GM12878 (cell line): ENCODE measurements around the gene TMEM181. TPM values are rescaled to one million over a fixed set of nuclear protein-coding genes. Genes with fewer than 3 reads are reported as not detected.

Source experiments
- ATAC-seq: fragments of 200-7000 bp; cut with Tn5 transposase; 3 replicates; pipeline ENCODE4 v1.9.1; 2020; ENCODE audit warnings: mild to moderate bottlenecking, moderate library complexity
- BruUV-seq: library from RNA; stranded (reverse); fragments of 400-500 nt; replicated peaks from 2 replicates; lab custom pipeline; 2021; lab: Mats Ljungman, UMichigan
- CTCF ChIA-PET: fragments of 300-600 bp; sonication (Branson Sonifier 250); formaldehyde crosslinking; extraction: SDS; loops from one replicate; lab custom pipeline; 2021; ENCODE audit warnings: inconsistent platforms; lab: Yijun Ruan, JAX
- POLR2A ChIA-PET: fragments of 350-600 bp; formaldehyde crosslinking; extraction: SDS; loops from one replicate; lab custom pipeline; 2021; ENCODE audit warnings: inconsistent platforms; lab: Charles Lee
- RAD21 ChIA-PET: fragments of 300-600 bp; sonication (Branson Sonifier 250); formaldehyde crosslinking; loops from one replicate; lab custom pipeline; 2023; ENCODE audit warnings: antibody characterized with exemption; ENCODE audit not compliant: unreplicated experiment; lab: Charles Lee
- SMC1A ChIA-PET: fragments of 300-600 bp; sonication (Branson Sonifier 250); formaldehyde crosslinking; loops from one replicate; lab custom pipeline; 2023; ENCODE audit not compliant: unreplicated experiment, uncharacterized antibody; lab: Charles Lee
- DNase-seq: peaks from one replicate; pipeline ENCODE4 v3.0.0-alpha.2; 2011; ENCODE audit warnings: low read depth, low spot score
- FAIRE-seq: peaks from 3 replicates; lab custom pipeline; 2011; peaks lifted over from hg19 to GRCh38; lab: Jason Lieb, UNC
- H2AFZ ChIP-seq: 2 replicates; pipeline ENCODE4 v1.6.0; 2011; ENCODE audit warnings: low read depth, low read length, control low read depth; ENCODE audit not compliant: control insufficient read depth
- H3K27ac ChIP-seq: 2 replicates; pipeline ENCODE4 v1.5.1; 2011; ENCODE audit warnings: control low read depth; ENCODE audit not compliant: control insufficient read depth, insufficient read depth
- H3K27me3 ChIP-seq, 2 experiments: replicated peaks in 1 of 2; 2 replicates each; pipeline versions ENCODE4 v1.6.0 to v1.6.1; 2011; ENCODE audit warnings: low read length in 1 of 2; ENCODE audit not compliant: control insufficient read depth in 2 of 2, insufficient read depth in 2 of 2
- H3K36me3 ChIP-seq, 2 experiments: 2 replicates each; pipeline ENCODE4 v1.5.1; 2011; ENCODE audit warnings: low read length in 1 of 2; ENCODE audit not compliant: control insufficient read depth in 2 of 2, insufficient read depth in 2 of 2
- H3K4me1 ChIP-seq: 2 replicates; pipeline ENCODE4 v1.6.1; 2011; ENCODE audit warnings: mild to moderate bottlenecking, low read length, moderate library complexity, mixed read lengths; ENCODE audit not compliant: control insufficient read depth, insufficient read depth
- H3K4me2 ChIP-seq: 2 replicates; pipeline ENCODE4 v1.6.0; 2011; ENCODE audit warnings: control low read depth; ENCODE audit not compliant: control insufficient read depth, insufficient read depth
- H3K4me3 ChIP-seq: fragments of 200-600 bp; sonication (generic); 2 replicates; pipeline ENCODE4 v1.5.1; 2016
- H3K79me2 ChIP-seq: 2 replicates; pipeline ENCODE4 v1.6.0; 2011; ENCODE audit warnings: low read length; ENCODE audit not compliant: control insufficient read depth, insufficient read depth
- H3K9ac ChIP-seq: 2 replicates; pipeline ENCODE4 v1.8.0; 2011; ENCODE audit warnings: low read length, control low read depth, mixed read lengths; ENCODE audit not compliant: control insufficient read depth, insufficient read depth
- H3K9me3 ChIP-seq: replicated peaks from 3 replicates; pipeline ENCODE4 v1.5.1; 2011; ENCODE audit warnings: mild to moderate bottlenecking, low read length; ENCODE audit not compliant: control insufficient read depth, insufficient read depth
- H4K20me1 ChIP-seq: 2 replicates; pipeline ENCODE4 v1.6.0; 2011; ENCODE audit not compliant: control insufficient read depth, insufficient read depth
- BHLHE40 ChIP-seq, 2 experiments: fragments of 450-650 bp in 1 of 2; IDR thresholded peaks; 2 replicates each; pipeline ENCODE4 v1.6.1; 2011 to 2017; ENCODE audit warnings: low read depth in 2 of 2, borderline replicate concordance in 1 of 2, improper control_type of control experiment in 1 of 2, low read length in 1 of 2, mild to moderate bottlenecking in 1 of 2
- CBFB ChIP-seq: IDR thresholded peaks from 2 replicates; pipeline ENCODE4 v1.6.1; 2016; ENCODE audit warnings: antibody characterized with exemption, low read depth
- EED ChIP-seq: sonication (generic); IDR thresholded peaks from 2 replicates; pipeline ENCODE4 v1.6.1; 2016; ENCODE audit warnings: antibody characterized with exemption, low read depth
- GABPA ChIP-seq: IDR thresholded peaks from 2 replicates; pipeline ENCODE4 v1.6.1; 2014; ENCODE audit warnings: antibody characterized with exemption, low read depth, mild to moderate bottlenecking, inconsistent platforms
- HDGF ChIP-seq: fragments of 450-650 bp; IDR thresholded peaks from 2 replicates; pipeline ENCODE4 v1.6.1; 2016; ENCODE audit warnings: antibody characterized with exemption
- NFXL1 ChIP-seq: fragments of 450-650 bp; IDR thresholded peaks from 2 replicates; pipeline ENCODE4 v1.6.1; 2017; ENCODE audit warnings: antibody characterized with exemption, mild to moderate bottlenecking, borderline replicate concordance
- PAX5 ChIP-seq: IDR thresholded peaks from 2 replicates; pipeline ENCODE4 v1.6.1; 2011; ENCODE audit warnings: low read depth, low read length, borderline replicate concordance
- SMAD1 ChIP-seq: fragments of 450-650 bp; IDR thresholded peaks from 2 replicates; pipeline ENCODE4 v1.6.1; 2018; ENCODE audit warnings: mild to moderate bottlenecking, low read depth; ENCODE audit not compliant: partially characterized antibody
- SP1 ChIP-seq: IDR thresholded peaks from one replicate; pipeline ENCODE4 v1.6.1; 2011; ENCODE audit warnings: low read depth, low read length
- SRF ChIP-seq, 2 experiments: IDR thresholded peaks; 2 replicates each; pipeline ENCODE4 v1.6.1; 2011; ENCODE audit warnings: low read depth in 2 of 2, low read length in 2 of 2, mild to moderate bottlenecking in 1 of 2, moderate library complexity in 1 of 2
- TCF12 ChIP-seq: IDR thresholded peaks from 2 replicates; pipeline ENCODE4 v1.6.1; 2011; ENCODE audit warnings: low read depth, mild to moderate bottlenecking, low read length
- YY1 ChIP-seq: IDR thresholded peaks from 2 replicates; pipeline ENCODE4 v1.6.1; 2011; ENCODE audit warnings: low read depth, mild to moderate bottlenecking, low read length
- ZNF24 ChIP-seq: fragments of 450-650 bp; IDR thresholded peaks from 2 replicates; pipeline ENCODE4 v1.6.1; 2017; ENCODE audit warnings: antibody characterized with exemption, mild to moderate bottlenecking
- WGBS: methylation state at CpG from one replicate; pipeline ENCODE4 v1.1.6; 2016; ENCODE audit warnings: low lambda C conversion rate; ENCODE audit not compliant: insufficient replicate concordance, insufficient coverage; ENCODE audit errors: missing lambda C conversion rate; 5-methylcytosine and 5-hydroxymethylcytosine counted together
- in situ Hi-C: fragments of 300-500 bp; cut with MboI; formaldehyde crosslinking; loops from 9 replicates; pipeline ENCODE4 v1.14.3; 2018; ENCODE audit warnings: mixed read lengths
- intact Hi-C: fragments of 100-400 bp; cut with micrococcal nuclease; formaldehyde crosslinking; loops from one replicate; pipeline ENCODE4 v1.14.2; 2022; ENCODE audit not compliant: unreplicated experiment
- polyA plus RNA-seq, 11 experiments: library from polyadenylated mRNA; depleted of rRNA in 4 of 11; unstranded in 6 of 11; stranded (reverse) in 5 of 11; fragments of >200 nt; fragmentation: Nextera tagmentation in 4 of 11; fragmentation: Illumina TruSeq in 1 of 11; extraction: Ambion mirVana in 4 of 11; extraction: Trizol in 1 of 11; gene quantifications; 1 replicate in 1 of 11; 2 replicates in 10 of 11; pipeline versions ENCODE4 v1.2.1 to v1.2.3, GENCODE V29; 2011 to 2016; ENCODE audit warnings: inconsistent platforms in 2 of 11, missing spikeins in 2 of 11, low read depth in 1 of 11
- total RNA-seq, 4 experiments: library from RNA; depleted of rRNA in 3 of 4; stranded (reverse); fragments of >200 nt in 3 of 4; fragmentation: Illumina TruSeq in 1 of 4; extraction: Trizol in 1 of 4; gene quantifications; 2 replicates each; pipeline versions ENCODE4 v1.2.1 to v1.2.3, GENCODE V29; 2013 to 2021
- TF ChIP-seq, protein P1 (sequence below): IDR thresholded peaks from 2 replicates; pipeline ENCODE4 v1.6.1; 2012; ENCODE audit warnings: low read depth, low read length, improper control_type of control experiment
- TF ChIP-seq, protein P2 (sequence below): fragments of 450-650 bp; IDR thresholded peaks from 2 replicates; pipeline ENCODE4 v1.6.1; 2017; ENCODE audit warnings: low read depth, mild to moderate bottlenecking, moderate library complexity
- TF ChIP-seq, protein P3 (sequence below): fragments of 450-650 bp; IDR thresholded peaks from 2 replicates; pipeline ENCODE4 v1.6.1; 2016; ENCODE audit warnings: mild to moderate bottlenecking, moderate library complexity, borderline replicate concordance

TMEM181 gene
- total and polyA plus RNA-seq, 10 of the 15 experiments (the other 5 are each of a cell fraction or from before 2014, with no cell fraction given): 1.5 to 7.9 (median 5.2) TPM

DNA sequence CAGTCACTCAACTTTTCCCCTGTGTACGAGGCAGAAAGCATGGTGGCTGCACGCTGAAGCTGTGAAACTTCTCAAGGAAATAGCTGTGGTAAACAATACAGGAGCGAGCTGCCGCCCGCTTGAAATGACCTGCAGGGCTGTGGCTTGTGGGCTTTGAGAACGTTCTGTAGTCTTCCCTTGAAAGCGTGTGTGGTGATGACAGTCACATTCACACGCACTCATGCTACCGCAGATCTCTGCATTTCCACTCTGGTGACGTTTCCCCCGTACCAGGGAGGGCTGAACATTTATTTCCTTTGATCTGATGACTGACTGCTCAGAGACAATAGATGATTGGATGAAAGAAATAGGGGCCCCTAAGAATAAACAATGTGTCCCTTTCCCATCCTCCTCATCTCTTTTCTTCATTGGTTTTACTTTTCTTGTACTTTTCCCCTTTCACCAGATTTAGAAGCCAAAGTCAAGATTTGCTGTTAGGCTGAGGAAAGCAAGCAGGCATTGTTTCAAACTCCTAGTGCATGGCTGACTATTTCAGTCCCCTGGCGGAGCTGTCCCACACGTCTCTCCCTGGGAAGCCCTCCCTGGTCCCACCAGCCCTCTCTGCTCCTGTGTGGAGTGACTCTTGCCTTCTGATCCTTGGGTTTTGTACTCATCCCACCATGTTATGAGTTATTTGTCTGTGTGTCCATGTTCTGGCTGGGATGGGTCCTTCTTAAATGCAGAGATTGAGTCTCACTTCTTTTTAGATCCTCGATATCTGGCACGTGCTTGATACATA is 93.9 kb downstream of the TMEM181 start:
- Histone ChIP-seq H3K27ac (peak overlapping the region; percentile 50), H3K4me3 (no peak overlapping the region), H3K79me2 (no peaks in the 10 kb centered on the region), H4K20me1 (no peaks in the 10 kb centered on the region), H3K36me3 (no peaks in the 10 kb centered on the region), H3K4me1 (peaks cover 30% of the 10 kb centered on the region), H3K4me2 (peak overlapping the region; percentile 70), H2AFZ (peak overlapping the region; percentile 15), H3K9me3 (no peaks in the 10 kb centered on the region), H3K9ac (peak overlapping the region; percentile 1; the same call in 1 of the 2 replicates), H3K27me3 (no peaks in the 10 kb centered on the region)
- ChIA-PET POLR2A (interaction anchor here (0.6 to 2.6 kb wide), 3 partner anchors 9 to 433 kb away, joined by 4 to 20 read pairs (median 7); partner anchors contain the start of gene DYNLT1), CTCF (interaction anchor here (0.6 to 10.4 kb wide), 6 partner anchors 9 to 440 kb away, joined by 3 to 72 read pairs (median 4); partner anchors contain the start of gene DYNLT1), SMC1A (interaction anchor here (1.0 to 2.0 kb wide), 9 partner anchors 8 to 319 kb away, joined by 3 to 15 read pairs (median 4); partner anchors contain the start of gene DYNLT1), RAD21 (interaction anchor here (1.4 to 3.3 kb wide), 4 partner anchors 9 to 440 kb away, joined by 3 to 9 read pairs (median 6); partner anchors contain the start of gene DYNLT1)
- BruUV-seq: no TSS peak
- DNase-seq (peak; percentile 91), FAIRE-seq (peak; percentile 98), ATAC-seq (peak; percentile 60)
- in situ Hi-C loops (no loop called here), intact Hi-C loops (loop anchor here (5.0 kb wide), 2 partner anchors 464 to 891 kb away; no protein-coding TSS in a partner anchor)
- 26% methylated on average over 15 of the region's 15 CpGs for WGBS
- TF ChIP-seq EED (peak; percentile 80), SMAD1 (peak; percentile 78), NFXL1 (no peak), SP1 (peak; percentile 68), SRF (IDR thresholded peaks at IDR 0.05; ENCODE audit: low read depth in 2 of 2, low read length in 2 of 2) (no peak), TCF12 (peak; percentile 62; the same call in 1 of the 2 replicates), CBFB (peak; percentile 90), BHLHE40 (IDR thresholded peaks at IDR 0.05; ENCODE audit: borderline replicate concordance in 1 of 2, low read depth in 2 of 2, low read length in 1 of 2) (peak; percentile 91 to 92), ZNF24 (0 out of 2 replicates have a peak, but pooled peaks have one; percentile 37), HDGF (no peak), YY1 (peak; percentile 76; the same call in 1 of the 2 replicates), GABPA (peak; percentile 44; the same call in 1 of the 2 replicates), PAX5 (peak; percentile 96)
- TF ChIP-seq, protein P1, sequence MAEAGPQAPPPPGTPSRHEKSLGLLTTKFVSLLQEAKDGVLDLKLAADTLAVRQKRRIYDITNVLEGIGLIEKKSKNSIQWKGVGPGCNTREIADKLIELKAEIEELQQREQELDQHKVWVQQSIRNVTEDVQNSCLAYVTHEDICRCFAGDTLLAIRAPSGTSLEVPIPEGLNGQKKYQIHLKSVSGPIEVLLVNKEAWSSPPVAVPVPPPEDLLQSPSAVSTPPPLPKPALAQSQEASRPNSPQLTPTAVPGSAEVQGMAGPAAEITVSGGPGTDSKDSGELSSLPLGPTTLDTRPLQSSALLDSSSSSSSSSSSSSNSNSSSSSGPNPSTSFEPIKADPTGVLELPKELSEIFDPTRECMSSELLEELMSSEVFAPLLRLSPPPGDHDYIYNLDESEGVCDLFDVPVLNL: no peak
- TF ChIP-seq, protein P2, sequence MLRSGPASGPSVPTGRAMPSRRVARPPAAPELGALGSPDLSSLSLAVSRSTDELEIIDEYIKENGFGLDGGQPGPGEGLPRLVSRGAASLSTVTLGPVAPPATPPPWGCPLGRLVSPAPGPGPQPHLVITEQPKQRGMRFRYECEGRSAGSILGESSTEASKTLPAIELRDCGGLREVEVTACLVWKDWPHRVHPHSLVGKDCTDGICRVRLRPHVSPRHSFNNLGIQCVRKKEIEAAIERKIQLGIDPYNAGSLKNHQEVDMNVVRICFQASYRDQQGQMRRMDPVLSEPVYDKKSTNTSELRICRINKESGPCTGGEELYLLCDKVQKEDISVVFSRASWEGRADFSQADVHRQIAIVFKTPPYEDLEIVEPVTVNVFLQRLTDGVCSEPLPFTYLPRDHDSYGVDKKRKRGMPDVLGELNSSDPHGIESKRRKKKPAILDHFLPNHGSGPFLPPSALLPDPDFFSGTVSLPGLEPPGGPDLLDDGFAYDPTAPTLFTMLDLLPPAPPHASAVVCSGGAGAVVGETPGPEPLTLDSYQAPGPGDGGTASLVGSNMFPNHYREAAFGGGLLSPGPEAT: peak; percentile 83
- TF ChIP-seq, protein P3, sequence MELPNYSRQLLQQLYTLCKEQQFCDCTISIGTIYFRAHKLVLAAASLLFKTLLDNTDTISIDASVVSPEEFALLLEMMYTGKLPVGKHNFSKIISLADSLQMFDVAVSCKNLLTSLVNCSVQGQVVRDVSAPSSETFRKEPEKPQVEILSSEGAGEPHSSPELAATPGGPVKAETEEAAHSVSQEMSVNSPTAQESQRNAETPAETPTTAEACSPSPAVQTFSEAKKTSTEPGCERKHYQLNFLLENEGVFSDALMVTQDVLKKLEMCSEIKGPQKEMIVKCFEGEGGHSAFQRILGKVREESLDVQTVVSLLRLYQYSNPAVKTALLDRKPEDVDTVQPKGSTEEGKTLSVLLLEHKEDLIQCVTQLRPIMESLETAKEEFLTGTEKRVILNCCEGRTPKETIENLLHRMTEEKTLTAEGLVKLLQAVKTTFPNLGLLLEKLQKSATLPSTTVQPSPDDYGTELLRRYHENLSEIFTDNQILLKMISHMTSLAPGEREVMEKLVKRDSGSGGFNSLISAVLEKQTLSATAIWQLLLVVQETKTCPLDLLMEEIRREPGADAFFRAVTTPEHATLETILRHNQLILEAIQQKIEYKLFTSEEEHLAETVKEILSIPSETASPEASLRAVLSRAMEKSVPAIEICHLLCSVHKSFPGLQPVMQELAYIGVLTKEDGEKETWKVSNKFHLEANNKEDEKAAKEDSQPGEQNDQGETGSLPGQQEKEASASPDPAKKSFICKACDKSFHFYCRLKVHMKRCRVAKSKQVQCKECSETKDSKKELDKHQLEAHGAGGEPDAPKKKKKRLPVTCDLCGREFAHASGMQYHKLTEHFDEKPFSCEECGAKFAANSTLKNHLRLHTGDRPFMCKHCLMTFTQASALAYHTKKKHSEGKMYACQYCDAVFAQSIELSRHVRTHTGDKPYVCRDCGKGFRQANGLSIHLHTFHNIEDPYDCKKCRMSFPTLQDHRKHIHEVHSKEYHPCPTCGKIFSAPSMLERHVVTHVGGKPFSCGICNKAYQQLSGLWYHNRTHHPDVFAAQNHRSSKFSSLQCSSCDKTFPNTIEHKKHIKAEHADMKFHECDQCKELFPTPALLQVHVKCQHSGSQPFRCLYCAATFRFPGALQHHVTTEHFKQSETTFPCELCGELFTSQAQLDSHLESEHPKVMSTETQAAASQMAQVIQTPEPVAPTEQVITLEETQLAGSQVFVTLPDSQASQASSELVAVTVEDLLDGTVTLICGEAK: no peak
